ENCODE data around the gene CYP2W1. TPM values are rescaled to one million over a fixed set of nuclear protein-coding genes. Genes with fewer than 3 reads are reported as not detected.
A peak's percentile ranks its signal among the peaks of the same experiment; 100 is the strongest.

CYP2W1 gene
- total RNA-seq, 8 experiments from 2014 or later, result 0.05 to 0.77 (median 0.51) TPM; not detected in 1

GRCh38 chr7:1022356-1022755 is 39.4 kb downstream of the CYP2W1 start:
- no peak for ATAC-seq (replicated peaks in 6 of 8)
- 90 to 100% (median 96%) methylated on average over 2 to 16 of the region's 17 CpGs; no CpG with 5 or more reads in 4 of the 10 experiments for WGBS, 10 experiments
- Histone ChIP-seq H3K27ac (no peak overlapping the region), H3K4me1 (replicated peaks in 1 of 2) (peaks cover 14 to 21% of the 10 kb centered on the region in 2 donors), H3K4me3 (no peak overlapping the region)
- in situ Hi-C loops (cut with MboI; ENCODE audit: low pct_unique_long_range_greater_than_20kb in 2 of 9, low sequenced_read_pairs in 9 of 9, unreplicated experiment in 9 of 9), result no loop called here

- Histone ChIP-seq H3K4me1 (replicated peaks in 1 of 2) (peaks cover 14 to 21% of the 10 kb centered on the region in 2 donors), H3K4me3 (no peak overlapping the region), H3K27ac (no peak overlapping the region)
- no peak for ATAC-seq (replicated peaks in 6 of 8)
- 88 to 90% (median 89%) methylated on average over 2 to 16 of the region's 45 CpGs; no CpG with 5 or more reads in 7 of the 10 experiments for WGBS, 10 experiments
- in situ Hi-C loops (cut with MboI; ENCODE audit: low pct_unique_long_range_greater_than_20kb in 2 of 9, low sequenced_read_pairs in 9 of 9, unreplicated experiment in 9 of 9), result no loop called here
These were observed 40.0 kb downstream of the CYP2W1 start for GRCh38 chr7:1022801-1023465.

- no peak overlapping the region for H3K4me3 ChIP-seq
- in situ Hi-C loops (cut with MboI; ENCODE audit: low pct_unique_long_range_greater_than_20kb in 2 of 9, low sequenced_read_pairs in 9 of 9, unreplicated experiment in 9 of 9), result no loop called here
- ATAC-seq (replicated peaks in 6 of 8), result no peak
- H3K27ac ChIP-seq, result no peak overlapping the region
- 82 to 100% (median 85%) methylated on average over 1 to 11 of the region's 15 CpGs; no CpG with 5 or more reads in 6 of the 10 experiments for WGBS, 10 experiments
- peaks cover 19 to 26% of the 10 kb centered on the region in 2 donors for H3K4me1 ChIP-seq (replicated peaks in 1 of 2)
These were observed 41.4 kb downstream of the CYP2W1 start for GRCh38 chr7:1024331-1024841.

- H3K4me1 ChIP-seq (replicated peaks in 1 of 2), result peaks cover 22 to 30% of the 10 kb centered on the region in 2 donors
- ATAC-seq (replicated peaks in 6 of 8), result no peak
- in situ Hi-C loops (cut with MboI; ENCODE audit: low pct_unique_long_range_greater_than_20kb in 2 of 9, low sequenced_read_pairs in 9 of 9, unreplicated experiment in 9 of 9), result no loop called here
- no peak overlapping the region for H3K27ac ChIP-seq
- H3K4me3 ChIP-seq, result no peak overlapping the region
- WGBS, 10 experiments, result 93 to 100% (median 94%) methylated on average over 3 to 8 of the region's 25 CpGs; no CpG with 5 or more reads in 5 of the 10 experiments
These were observed 42.1 kb downstream of the CYP2W1 start for GRCh38 chr7:1024876-1025742.

GRCh38 chr7:1025743-1026581 is 43.0 kb downstream of the CYP2W1 start:
- peak overlapping the region in 2 of 5 donors; percentile 57 to 89 for H3K4me3 ChIP-seq
- H3K27ac ChIP-seq, result no peak overlapping the region

GRCh38 chr7:1026721-1027161 is 43.8 kb downstream of the CYP2W1 start:
- H3K4me1 ChIP-seq (replicated peaks in 1 of 2), result peaks cover 22 to 30% of the 10 kb centered on the region in 2 donors
- no peak for ATAC-seq (replicated peaks in 6 of 8)
- in situ Hi-C loops (cut with MboI; ENCODE audit: low pct_unique_long_range_greater_than_20kb in 2 of 9, low sequenced_read_pairs in 9 of 9, unreplicated experiment in 9 of 9), result no loop called here
- 59 to 100% (median 82%) methylated on average over 2 to 15 of the region's 20 CpGs for WGBS, 10 experiments
- H3K4me3 ChIP-seq, result peak overlapping the region; percentile 57 to 89 (median 87)
- H3K27ac ChIP-seq, result no peak overlapping the region

More at GRCh38 chr7:1025743-1026581, 43.0 kb downstream of the CYP2W1 start:
- H3K4me1 ChIP-seq (replicated peaks in 1 of 2), result peaks cover 22 to 30% of the 10 kb centered on the region in 2 donors
- 81 to 100% (median 92%) methylated on average over 1 to 15 of the region's 31 CpGs; no CpG with 5 or more reads in 4 of the 10 experiments for whole genome bisulfite sequencing, 10 experiments
- no peak for ATAC-seq (replicated peaks in 6 of 8)
- in situ Hi-C loops (cut with MboI; ENCODE audit: low pct_unique_long_range_greater_than_20kb in 2 of 9, low sequenced_read_pairs in 9 of 9, unreplicated experiment in 9 of 9), result no loop called here

GRCh38 chr7:1027242-1028043 is 44.5 kb downstream of the CYP2W1 start:
- H3K4me1 ChIP-seq (replicated peaks in 1 of 2), result peaks cover 22 to 30% of the 10 kb centered on the region in 2 donors
- H3K4me3 ChIP-seq, result peak overlapping the region; percentile 57 to 89 (median 87)
- 0 to 73% (median 17%) methylated on average over 1 to 16 of the region's 69 CpGs; no CpG with 5 or more reads in 3 of the 10 experiments for WGBS, 10 experiments
- ATAC-seq (replicated peaks in 6 of 8), result peak in 5 of 8 experiments; percentile 12 to 25 (median 20)
- in situ Hi-C loops (cut with MboI; ENCODE audit: low pct_unique_long_range_greater_than_20kb in 2 of 9, low sequenced_read_pairs in 9 of 9, unreplicated experiment in 9 of 9), result no loop called here
- peak overlapping the region; percentile 93 to 95 for H3K27ac ChIP-seq

GRCh38 chr7:1028044-1028770 is 45.2 kb downstream of the CYP2W1 start:
- ATAC-seq (replicated peaks in 6 of 8), result peak; percentile 79 to 92 (median 85)
- no CpG with 5 or more reads among the region's 77 CpGs for WGBS, 10 experiments
- Histone ChIP-seq H3K27ac (peak overlapping the region; percentile 93 to 95), H3K4me3 (peak overlapping the region; percentile 57 to 89 (median 87)), H3K4me1 (replicated peaks in 1 of 2) (peaks cover 22 to 30% of the 10 kb centered on the region in 2 donors)
- in situ Hi-C loops (cut with MboI; ENCODE audit: low pct_unique_long_range_greater_than_20kb in 2 of 9, low sequenced_read_pairs in 9 of 9, unreplicated experiment in 9 of 9), result no loop called here

GRCh38 chr7:1028775-1029636 is 46.0 kb downstream of the CYP2W1 start:
- Histone ChIP-seq H3K4me3 (peak overlapping the region in 4 of 5 donors; percentile 57 to 89 (median 86)), H3K27ac (peak overlapping the region; percentile 93 to 95), H3K4me1 (replicated peaks in 1 of 2) (peaks cover 22 to 30% of the 10 kb centered on the region in 2 donors)
- 30 to 100% (median 75%) methylated on average over 1 to 10 of the region's 18 CpGs; no CpG with 5 or more reads in 3 of the 10 experiments for WGBS, 10 experiments
- in situ Hi-C loops (cut with MboI; ENCODE audit: low pct_unique_long_range_greater_than_20kb in 2 of 9, low sequenced_read_pairs in 9 of 9, unreplicated experiment in 9 of 9), result no loop called here
- peak; percentile 70 to 85 (median 78) for ATAC-seq (replicated peaks in 6 of 8)

- ATAC-seq (replicated peaks in 6 of 8), result no peak
- 81 to 100% (median 91%) methylated on average over 1 to 19 of the region's 33 CpGs; no CpG with 5 or more reads in 3 of the 10 experiments for WGBS, 10 experiments
- H3K4me3 ChIP-seq, result no peak overlapping the region
- H3K4me1 ChIP-seq (replicated peaks in 1 of 2), result peaks cover 22 to 25% of the 10 kb centered on the region in 2 donors
- peak overlapping the region; percentile 93 to 95 for H3K27ac ChIP-seq
- in situ Hi-C loops (cut with MboI; ENCODE audit: low pct_unique_long_range_greater_than_20kb in 2 of 9, low sequenced_read_pairs in 9 of 9, unreplicated experiment in 9 of 9), result no loop called here
These were observed 46.9 kb downstream of the CYP2W1 start for GRCh38 chr7:1029637-1030443.

All from motor neuron (in vitro differentiated cells).